GM20431 (cell line): ENCODE data around the gene SLC22A23.

ENCODE experiments used
- in situ Hi-C: fragments of 300-500 bp; cut with MseI, MboI; formaldehyde crosslinking; loops from one replicate; pipeline ENCODE4 v1.15.0; 2020; ENCODE audit warnings: low sequenced_read_pairs; ENCODE audit not compliant: unreplicated experiment

Gene SLC22A23

DNA sequence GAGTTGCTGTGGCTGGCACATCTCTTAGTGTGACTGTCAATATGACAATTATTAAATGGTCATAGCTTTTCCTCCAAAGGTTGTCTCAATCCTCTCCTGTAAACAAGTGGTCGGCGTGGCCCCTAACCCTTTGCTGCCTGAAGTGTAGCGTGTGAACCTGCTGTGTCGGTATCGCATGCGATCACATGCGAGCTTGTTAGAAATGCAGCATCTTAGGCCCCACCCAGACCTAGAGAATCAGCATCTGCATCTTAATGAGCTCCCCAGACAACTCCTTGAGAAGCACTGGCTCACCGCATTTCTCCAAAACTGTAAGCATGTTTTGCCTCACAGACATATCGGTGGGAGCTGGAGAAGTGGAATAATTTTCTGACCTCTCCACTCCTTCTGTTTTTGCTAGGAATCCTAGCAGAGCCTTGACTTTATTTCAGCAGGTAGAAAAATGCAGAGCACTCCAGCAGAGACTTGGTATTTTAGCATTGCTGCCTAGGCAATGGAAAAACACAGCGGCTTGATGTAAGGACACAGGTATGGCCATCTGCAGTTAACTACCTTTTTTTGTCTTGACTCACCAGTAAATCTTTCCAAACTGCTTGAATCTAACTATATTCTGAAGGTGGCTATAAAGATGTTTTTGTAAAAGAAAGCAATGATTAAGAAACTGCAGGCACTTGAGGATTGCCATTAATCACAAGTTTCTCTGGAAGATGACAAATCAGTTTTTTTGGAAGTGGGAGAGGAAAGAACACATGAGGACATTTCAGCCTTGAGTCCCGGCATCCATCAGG, 130.5 kb downstream of the SLC22A23 start:
- in situ Hi-C loops, result no loop called here

DNA sequence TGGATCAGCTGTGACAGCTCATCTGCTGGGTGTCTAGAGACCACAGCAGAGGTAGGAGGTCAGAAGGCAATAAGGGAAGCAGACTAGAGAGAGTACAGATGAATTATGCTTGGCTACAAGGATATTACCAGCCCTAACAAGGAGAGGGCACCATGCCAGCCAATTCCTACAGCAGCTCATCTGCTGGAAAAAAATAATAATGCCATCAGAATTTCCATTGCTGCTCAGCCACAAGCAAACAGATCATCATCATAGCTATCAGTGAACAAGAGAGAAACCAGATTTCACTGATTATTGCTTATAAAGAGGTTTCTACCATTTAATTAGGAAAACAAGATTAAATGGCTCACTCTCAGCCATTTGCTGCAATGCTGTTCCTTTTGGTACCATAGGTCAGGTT, 131.6 kb downstream of the SLC22A23 start:
- in situ Hi-C loops, result no loop called here

DNA sequence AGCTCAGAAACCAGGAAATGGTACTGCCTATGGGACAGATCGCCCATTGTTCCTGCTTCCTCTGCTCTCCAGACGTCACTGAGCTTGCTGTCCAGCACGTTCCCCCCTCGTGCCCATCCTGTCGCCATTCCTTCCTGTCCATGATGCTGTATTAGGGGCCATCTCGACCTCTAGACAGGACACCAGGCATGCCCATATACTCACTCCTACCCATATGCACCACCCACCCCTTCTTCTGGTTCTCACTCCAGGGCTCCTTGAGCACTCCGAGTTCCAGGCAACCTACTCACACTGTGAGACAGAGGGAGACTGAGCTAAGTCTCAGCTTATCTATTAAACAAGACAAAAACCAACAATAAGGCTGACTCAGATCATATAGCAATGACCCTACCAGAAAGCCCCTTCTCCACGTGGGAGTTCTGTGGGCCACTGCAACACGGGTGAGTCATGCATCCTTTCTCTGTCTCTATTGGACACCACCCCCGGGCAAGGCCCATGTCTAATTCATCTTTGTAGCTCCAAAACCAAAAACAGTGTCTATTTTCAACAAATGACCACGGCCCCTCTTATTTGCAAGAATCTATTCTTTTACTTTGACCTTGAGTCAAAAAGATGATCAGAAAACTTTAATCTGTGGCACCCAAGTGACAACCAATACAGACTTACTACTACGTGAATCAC, 132.4 kb downstream of the SLC22A23 start:
- in situ Hi-C loops, result no loop called here

DNA sequence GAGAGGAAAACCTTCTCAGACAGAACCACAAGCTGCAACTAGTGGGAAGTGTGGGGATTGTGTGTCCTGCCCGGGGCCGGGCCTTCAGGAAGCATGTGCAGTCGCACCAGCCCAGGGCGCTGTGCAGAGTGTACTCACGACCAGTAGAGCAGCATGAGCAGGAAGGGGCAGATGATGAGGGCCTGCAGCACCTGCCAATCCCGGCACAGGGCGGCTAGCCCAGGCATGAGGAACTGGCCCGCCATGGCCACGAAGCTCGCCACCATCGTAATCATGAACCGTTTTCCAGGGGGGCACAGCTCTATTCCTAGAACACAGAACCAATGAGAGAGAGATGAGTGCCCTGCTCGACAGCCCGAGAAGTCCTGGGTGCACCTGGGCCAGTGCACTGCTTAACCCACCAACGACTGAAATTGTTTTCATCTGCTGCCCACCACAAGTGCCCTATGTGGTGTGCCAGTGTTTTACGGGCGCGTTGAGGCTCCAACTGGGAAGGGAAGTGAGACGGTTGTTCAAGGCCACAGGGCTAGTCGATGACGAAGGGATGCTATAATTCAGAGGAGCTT, 133.1 kb downstream of the SLC22A23 start:
- in situ Hi-C loops, result no loop called here

DNA sequence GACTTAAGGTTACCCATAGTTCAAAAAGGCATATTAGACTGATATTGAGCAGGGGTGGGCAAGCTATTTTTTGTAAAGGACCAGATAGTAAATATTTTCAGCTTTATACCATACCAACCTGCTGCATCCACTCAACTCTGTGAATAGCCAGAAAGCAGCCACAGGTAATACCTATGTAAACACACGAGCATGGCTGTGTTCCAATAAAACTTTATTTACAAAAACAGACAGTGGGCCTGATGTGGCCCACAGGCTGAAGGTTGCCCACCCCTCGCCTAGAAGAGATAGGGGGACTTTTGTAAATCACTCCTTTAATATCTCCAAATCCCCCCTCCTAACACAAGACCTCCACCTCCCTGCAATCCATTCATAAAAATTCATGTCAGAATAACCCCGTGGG, 133.7 kb downstream of the SLC22A23 start:
- in situ Hi-C loops, result no loop called here

DNA sequence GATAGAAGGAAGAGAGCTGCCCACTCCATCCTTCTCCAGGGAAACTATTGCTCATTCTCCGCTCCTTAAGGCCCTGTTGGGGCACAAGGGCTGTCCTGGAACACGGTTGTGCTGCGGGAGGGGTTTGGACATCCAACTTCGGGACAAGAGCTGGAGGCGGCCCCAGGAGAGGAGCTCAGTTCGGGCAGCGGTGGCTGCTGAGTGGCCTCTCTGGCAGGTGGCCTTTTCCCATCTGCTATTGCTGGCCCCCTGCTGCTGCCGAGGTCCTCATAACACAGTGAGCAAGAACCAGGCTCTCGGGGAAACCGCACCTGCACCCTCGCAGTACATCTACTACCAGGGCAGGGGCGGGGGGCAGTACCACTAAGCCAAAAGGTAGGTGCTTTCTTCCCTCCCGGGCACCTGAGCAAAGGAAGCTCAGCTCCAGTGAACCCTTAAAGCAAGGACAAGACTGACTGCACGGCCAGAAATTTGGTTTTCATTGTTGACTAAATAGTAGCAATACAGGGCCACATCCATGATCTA, 134.4 kb downstream of the SLC22A23 start:
- in situ Hi-C loops, result no loop called here

DNA sequence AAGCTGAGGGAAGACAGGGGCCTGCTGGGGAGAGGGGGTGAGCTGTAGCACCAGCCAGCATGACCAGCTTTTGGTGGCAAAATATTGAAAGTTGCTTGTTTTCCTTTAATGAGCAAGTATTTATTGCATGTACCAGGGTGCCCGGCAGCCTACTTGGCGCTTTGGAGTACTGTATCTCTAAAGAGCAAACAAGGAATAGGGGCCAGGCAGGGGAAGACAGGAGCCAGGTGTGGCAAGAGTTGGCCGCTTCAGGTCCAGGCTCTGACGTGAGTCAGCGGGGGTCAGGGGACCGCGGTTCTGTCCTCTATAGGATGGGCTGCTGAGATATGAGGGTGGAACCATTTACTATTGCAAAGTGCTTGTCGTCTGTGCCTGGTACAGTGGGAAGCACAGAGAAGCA, 135.0 kb downstream of the SLC22A23 start:
- in situ Hi-C loops, result no loop called here

DNA sequence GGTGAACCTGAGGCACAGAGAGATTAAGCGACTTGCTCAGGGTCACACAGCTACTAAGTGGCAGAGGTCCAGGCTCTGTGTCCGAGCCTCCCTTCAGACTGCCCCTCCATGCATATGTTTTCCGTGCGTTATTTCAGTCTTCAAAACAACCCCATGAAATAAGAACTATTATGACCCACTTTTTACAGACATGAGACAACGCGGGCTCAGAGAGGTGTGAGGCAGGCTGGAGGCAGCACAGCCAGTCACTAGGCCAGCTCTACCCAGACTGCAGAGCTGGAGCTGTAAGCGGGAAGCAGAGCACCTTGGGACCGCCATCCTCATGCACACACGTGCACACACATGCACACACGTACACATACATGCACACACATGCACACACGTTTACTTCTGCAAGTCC, 135.8 kb downstream of the SLC22A23 start:
- in situ Hi-C loops, result no loop called here

DNA sequence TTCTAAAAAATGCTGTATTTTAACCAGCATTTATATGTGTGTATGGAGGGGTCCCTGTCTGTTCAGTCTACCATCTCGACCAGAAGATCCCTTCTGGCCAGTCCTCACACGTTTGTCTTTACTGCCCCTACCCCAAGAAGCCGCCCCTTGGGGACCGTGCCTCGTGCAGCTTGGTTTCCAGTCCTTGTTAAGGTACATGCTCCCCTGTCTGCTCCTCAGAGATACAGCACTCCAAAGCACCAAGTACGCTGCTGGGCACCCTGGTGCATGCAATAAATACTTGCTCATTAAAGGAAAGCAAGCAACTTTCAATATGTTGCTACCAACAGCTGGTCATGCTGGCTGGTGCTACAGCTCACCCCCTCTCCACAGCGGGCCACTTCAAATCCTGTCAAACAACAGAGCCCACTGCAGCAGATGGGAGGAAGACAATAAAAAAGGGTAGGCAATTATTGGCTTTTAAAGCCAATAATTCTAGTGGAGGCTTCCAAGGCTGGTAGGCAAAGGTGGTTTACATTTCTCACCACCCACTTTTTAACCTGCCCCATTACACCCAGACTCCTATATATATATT, 136.5 kb downstream of the SLC22A23 start:
- in situ Hi-C loops, result no loop called here

DNA sequence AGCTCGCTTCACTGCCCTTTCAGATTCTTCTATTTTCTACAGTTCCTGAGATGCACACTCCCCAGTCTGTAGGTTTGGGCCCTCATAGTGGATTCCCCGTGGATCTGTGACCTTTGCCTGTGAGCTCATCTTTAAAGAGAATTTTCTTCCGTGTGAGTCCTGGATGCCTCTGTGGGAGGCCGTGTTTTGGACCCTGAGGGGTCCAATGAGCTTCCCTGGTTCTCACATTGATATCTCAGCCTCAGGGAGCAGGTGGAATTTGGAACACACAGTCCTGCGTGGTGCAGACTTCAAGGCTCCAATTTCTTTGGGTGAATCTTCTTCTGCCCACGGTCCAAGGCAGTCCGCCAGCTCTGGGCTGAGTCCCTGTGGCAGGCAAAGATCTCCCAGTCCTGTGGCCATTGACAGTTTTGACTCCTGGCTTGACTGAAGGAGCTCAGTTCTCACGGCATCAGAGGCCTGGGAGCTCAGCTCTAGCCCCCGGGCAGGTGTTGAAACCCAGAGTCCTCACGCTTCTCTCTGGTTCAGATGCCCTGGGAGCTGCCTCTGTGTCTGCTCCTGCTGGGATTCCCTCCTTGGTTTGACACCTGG, 137.1 kb downstream of the SLC22A23 start:
- in situ Hi-C loops, result no loop called here

DNA sequence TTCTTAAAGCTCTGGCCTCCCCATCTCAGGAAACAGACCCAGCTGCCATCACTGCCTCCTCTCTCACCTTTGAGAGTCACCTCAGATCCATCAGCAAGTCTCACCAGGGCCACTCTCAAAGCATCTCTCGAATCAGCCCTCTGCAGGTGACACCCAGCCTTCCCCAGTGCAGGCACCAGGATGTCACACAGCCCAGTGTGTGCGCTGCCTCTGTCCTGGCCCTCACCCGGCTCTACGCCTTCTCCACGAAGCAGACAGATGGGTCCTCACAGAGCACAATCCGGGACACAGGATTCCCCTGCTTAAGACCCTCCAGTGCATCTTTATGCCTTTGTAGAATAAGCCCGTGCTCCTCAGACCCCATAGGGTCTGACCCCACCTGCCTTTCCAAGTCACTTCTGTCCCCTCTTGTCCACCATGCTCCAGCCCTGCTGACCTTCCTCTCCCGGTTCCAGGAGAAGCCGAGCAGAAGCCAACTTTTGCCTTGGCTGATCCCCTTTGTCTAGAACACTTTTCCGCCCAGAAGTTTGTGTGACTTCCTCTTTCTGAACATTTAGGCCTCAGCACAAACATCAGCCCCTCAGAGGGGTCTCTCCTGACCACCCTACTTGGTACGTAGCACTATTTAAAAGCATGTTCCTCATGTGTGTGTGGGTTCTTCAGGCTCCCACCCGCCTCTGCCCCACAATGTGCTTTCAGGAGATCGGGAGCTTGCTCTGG, 137.9 kb downstream of the SLC22A23 start:
- in situ Hi-C loops, result no loop called here

DNA sequence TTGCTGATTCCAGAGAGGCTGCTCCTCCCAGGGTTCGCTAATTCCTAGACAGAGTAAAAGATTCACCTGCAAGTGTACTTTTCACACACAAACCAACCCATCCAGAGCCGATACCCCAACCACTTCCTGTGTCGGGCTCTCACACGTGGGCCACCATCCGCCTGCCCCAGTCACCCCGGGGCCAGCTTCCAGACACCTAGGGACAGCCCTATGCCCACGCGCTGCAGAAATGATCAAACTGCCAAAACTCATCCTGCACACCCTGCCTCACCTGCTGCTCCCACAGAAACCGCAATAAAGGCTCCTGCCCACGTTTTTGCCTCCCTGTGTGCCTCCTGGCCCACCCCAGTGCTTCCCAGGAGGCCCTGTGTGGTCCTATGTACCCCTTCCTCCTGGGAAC, 138.6 kb downstream of the SLC22A23 start:
- in situ Hi-C loops, result no loop called here

DNA sequence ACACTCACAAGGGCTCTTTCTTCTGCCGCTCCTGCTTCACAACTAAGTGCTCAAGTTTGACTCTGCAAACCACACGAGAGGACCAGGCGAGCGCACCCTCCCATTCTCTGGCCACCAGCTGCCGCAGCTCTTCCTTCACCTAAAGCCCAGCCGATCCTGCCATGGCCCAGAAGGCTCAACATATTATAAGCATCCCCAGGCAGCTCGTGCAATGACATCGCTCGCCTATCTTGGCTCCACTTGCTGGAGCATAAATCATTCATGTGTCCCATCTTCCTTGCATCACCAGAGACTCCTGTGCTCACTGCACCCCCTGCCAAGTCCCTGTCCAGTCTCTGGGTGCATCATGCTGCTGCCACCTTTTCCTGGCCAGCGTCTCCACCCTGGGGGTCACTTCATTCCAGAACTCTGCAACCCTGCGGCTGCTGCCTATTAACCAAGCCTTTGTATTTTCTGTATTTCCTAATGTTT, 139.1 kb downstream of the SLC22A23 start:
- in situ Hi-C loops, result no loop called here

DNA sequence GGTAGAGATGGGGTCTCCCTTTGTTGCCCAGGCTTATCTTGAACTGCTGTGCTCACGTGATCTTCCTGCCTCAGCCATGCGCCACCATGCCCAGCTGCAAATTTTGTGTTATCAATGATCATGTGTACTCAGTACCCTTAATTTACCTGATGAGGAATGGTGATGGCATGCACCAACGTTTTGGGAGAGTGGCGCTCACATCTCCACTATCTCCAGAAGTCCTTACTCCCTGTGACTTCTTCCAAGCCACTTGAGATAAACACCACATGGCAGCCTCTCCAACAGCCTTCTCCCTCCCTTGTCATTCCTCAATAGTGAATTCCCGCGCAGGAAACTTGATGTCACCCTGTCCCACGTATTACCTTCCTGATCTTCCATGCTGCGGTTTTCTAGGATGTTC, 140.0 kb downstream of the SLC22A23 start:
- in situ Hi-C loops, result no loop called here

DNA sequence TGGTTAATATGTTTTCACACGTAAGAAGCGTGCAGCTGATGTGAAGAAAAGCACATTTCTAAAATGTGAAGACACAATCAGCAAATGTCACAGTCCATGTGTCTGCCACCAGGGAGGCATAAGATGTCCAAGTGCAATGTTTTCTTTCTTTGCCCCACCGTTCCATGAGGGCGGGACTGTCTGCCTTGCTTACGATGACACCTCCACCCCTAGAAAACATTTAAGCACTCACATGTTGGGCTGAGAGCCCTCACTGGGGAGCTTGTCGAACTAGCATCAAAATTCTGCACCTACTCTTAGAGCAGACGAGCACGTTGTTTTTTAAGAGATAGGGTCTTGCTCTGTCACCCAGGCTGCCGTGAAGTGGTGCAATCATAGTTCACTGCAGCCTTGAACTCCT, 140.5 kb downstream of the SLC22A23 start:
- in situ Hi-C loops, result no loop called here

DNA sequence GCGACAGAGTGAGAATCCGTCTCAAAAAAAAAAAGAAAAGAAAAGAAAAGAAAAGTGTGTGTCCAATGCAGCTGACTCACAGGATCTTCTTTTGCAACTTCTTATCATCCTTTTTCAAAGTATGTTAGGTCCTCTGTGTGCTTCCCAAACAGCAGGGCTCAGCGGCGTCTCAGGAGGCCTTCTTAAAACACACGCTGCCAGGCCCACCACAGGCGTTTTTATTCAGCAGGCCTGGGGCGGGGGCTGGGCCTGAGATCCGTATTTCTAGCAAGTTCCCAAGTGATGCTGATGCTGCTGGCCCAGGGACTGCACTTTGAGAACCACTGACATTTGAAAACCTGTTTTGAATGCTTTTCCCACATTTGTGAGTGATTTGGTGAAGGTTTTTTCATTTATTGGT, 141.0 kb downstream of the SLC22A23 start:
- in situ Hi-C loops, result no loop called here

DNA sequence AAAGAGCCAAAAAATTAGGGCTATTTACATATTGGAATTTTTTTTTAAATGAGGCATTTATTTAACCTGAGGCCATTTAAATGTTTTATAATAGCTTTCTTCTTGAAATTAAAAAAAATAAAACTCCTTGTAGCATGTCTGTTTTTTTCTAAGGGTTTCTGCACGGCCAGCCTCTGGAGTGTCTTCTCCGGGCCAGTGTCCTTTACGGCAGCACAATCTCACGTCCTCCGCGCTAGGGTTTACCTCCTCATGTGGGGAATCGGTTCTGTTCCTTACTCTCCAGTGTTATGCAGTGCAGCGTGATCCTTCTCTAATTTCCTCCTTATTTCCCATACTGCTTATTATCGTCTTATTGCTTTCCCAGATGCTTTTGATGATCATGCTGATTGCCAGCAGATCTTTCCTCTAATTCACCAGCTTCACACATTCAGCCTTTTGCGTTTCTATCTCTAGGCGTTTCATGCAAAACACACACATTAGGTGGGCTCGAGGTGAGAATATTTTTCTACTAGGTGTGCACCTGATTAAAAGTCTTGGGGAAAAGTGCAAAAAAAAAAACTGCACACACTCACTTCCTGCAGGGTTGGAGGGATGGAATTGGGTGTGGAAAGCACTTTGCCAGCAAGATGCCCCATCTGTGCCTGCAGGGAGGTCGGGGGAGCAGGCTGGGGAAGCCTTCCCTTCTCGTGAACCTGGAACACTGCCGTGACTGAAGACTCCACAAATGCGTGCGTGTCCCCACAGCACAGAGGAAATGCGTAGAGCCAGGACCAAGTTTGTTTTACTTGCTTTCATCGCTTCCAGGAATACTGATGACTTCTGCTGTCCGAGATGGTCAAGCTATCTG, 142.0 kb downstream of the SLC22A23 start:
- in situ Hi-C loops, result no loop called here

DNA sequence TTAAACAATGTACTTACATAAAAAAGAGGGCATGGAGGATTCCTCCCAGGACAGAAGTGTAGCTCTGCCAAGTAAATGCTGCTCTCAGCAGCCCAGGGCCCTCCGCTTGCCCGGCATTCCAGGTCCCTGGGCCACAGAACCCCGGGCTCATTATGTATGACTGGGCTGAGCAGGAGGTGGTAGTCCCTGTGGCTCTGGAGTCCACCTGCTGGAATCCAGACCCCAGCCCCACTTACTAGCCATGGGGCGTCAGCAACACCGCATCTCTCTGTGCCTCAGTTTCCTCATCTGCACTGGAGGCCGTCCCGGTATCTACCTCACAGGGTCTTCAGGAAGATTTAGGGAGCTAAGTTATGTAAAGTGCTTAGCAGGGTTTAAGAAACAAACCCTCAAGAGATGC, 142.7 kb downstream of the SLC22A23 start:
- in situ Hi-C loops, result no loop called here
